Ascending aorta (tissue), 2 donors: ENCODE measurements around the gene ESR1. TPM values are rescaled to one million over a fixed set of nuclear protein-coding genes. Genes with fewer than 3 reads are reported as not detected.

Experiments used
- DNase-seq, 2 donors: peaks; one replicate each; pipeline ENCODE4 v3.0.0-alpha.2; 2019; ENCODE audit warnings: low spot score in 2 of 2
- H3K27ac ChIP-seq, 2 donors: fragments of 200-600 bp; sonication (generic); one replicate each; pipeline ENCODE4 v1.5.1; 2016 to 2017; ENCODE audit warnings: mild to moderate bottlenecking in 1 of 2
- H3K27me3 ChIP-seq: fragments of 200-600 bp; sonication (generic); one replicate; pipeline ENCODE4 v1.5.1; 2017
- H3K36me3 ChIP-seq, 2 donors: fragments of 200-600 bp; sonication (generic); one replicate each; pipeline ENCODE4 v1.5.1; 2016
- H3K4me1 ChIP-seq, 2 donors: fragments of 200-600 bp; sonication (generic); one replicate each; pipeline ENCODE4 v1.5.1; 2016 to 2017; ENCODE audit warnings: mild to moderate bottlenecking in 1 of 2
- H3K4me3 ChIP-seq, 2 donors: fragments of 200-600 bp; sonication (generic); one replicate each; pipeline ENCODE4 v1.5.1; 2016 to 2017; ENCODE audit warnings: mild to moderate bottlenecking in 1 of 2
- H3K9me3 ChIP-seq, 2 donors: fragments of 200-600 bp; sonication (generic); one replicate each; pipeline ENCODE4 v1.5.1; 2016
- intact Hi-C: fragments of 100-400 bp; cut with DNase I; formaldehyde crosslinking; loops from one replicate; pipeline ENCODE4 v1.15.1; 2023
- total RNA-seq: library from RNA; depleted of rRNA; stranded (reverse); fragments of >200 nt; gene quantifications from one replicate; pipeline ENCODE4 v1.1.0, GENCODE V29; 2016
- TF ChIP-seq, protein P1 (sequence below), 3 experiments: fragments of 200-600 bp in 2 of 3; fragments of 450-650 bp in 1 of 3; sonication (generic) in 2 of 3; IDR thresholded peaks; one replicate each; pipeline ENCODE4 v1.5.1; 2016 to 2019; ENCODE audit warnings: antibody characterized with exemption in 3 of 3, mild to moderate bottlenecking in 1 of 3, moderate library complexity in 1 of 3

The ESR1 gene
- total RNA-seq, 1 donor from 2014 or later: 3.0 TPM

DNA sequence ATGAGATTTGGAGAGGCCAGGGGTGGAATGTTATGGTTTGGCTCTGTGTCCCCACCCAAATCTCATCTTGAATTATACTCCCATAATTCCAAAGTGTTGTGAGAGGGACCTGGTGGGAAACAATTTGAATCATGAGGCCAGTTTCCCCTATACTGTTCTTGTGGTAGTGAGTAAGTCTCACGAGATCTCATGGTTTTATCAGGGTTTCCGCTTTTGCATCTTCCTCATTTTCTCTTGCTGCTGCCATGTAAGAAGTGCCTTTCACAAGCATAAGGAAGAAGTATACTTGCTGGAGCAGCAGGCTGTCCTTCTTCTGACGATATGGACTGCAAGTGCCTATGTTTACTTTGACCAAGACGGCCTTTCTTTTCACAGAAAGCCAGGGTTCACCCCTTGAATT, 270.5 kb downstream of the ESR1 start:
- intact Hi-C loops: no loop called here
- no peak overlapping the region for H3K27ac ChIP-seq
- H3K27me3 ChIP-seq: no peaks in the 10 kb centered on the region
- no peaks in the 10 kb centered on the region for H3K36me3 ChIP-seq
- no peak overlapping the region for H3K4me3 ChIP-seq
- no peaks in the 10 kb centered on the region for H3K4me1 ChIP-seq
- TF ChIP-seq, protein P1, sequence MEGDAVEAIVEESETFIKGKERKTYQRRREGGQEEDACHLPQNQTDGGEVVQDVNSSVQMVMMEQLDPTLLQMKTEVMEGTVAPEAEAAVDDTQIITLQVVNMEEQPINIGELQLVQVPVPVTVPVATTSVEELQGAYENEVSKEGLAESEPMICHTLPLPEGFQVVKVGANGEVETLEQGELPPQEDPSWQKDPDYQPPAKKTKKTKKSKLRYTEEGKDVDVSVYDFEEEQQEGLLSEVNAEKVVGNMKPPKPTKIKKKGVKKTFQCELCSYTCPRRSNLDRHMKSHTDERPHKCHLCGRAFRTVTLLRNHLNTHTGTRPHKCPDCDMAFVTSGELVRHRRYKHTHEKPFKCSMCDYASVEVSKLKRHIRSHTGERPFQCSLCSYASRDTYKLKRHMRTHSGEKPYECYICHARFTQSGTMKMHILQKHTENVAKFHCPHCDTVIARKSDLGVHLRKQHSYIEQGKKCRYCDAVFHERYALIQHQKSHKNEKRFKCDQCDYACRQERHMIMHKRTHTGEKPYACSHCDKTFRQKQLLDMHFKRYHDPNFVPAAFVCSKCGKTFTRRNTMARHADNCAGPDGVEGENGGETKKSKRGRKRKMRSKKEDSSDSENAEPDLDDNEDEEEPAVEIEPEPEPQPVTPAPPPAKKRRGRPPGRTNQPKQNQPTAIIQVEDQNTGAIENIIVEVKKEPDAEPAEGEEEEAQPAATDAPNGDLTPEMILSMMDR (IDR thresholded peaks at IDR 0.05): no peak
- DNase-seq: no peak
- peaks cover 11 to 15% of the 10 kb centered on the region in 2 donors for H3K9me3 ChIP-seq

DNA sequence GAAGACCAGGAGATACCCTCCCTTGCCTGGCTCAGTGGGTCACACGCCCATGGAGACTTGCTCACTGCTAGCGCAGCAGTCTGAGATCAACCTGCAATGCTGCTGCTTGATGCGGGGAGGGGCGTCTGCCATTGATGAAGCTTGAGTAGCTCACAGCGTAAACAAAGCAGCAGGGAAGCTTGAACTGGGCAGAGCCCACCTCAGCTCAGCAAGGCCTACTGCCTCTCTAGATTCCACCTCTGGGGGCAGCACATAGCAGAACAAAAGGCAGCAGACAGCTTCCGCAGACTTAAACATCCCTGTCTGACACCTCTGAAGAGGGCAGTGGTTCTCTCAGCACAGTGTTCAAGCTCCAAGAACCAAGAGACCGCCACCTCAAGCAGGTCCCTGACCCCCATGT, 271.3 kb downstream of the ESR1 start:
- H3K4me3 ChIP-seq: no peak overlapping the region

DNA sequence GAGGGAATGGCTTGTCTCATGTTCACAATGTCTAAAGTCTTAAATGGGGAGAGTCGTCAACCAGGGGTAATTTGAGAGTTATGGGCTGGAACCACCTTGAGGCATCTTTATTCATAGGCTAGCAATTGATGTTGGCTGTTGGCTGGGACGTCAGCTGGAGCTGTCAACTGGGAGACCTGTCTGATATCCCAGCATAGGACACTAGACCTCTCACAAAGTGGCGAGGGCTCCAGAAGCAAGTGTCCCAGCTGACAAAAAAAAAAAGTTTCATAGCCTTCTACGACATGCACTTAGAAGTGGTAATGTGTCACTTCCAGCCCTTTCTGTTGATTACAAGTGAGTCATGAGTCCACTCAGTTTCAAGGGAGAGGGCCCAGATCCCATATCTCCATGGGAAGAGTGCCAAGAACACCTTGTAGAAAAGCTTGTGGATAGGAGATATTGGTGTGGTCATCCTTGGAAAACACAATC, 278.0 kb downstream of the ESR1 start:
- intact Hi-C loops: loop anchor here (5.0 kb wide), 1 partner anchor 37 kb away; no protein-coding TSS in a partner anchor
- H3K4me1 ChIP-seq: peaks cover 0 to 3% of the 10 kb centered on the region in 2 donors

More for the DNA sequence above, 271.3 kb downstream of the ESR1 start:
- no peak for DNase-seq
- no peaks in the 10 kb centered on the region for H3K27me3 ChIP-seq
- intact Hi-C loops: no loop called here
- no peaks in the 10 kb centered on the region for H3K4me1 ChIP-seq
- H3K9me3 ChIP-seq: peaks cover 11 to 15% of the 10 kb centered on the region in 2 donors
- TF ChIP-seq, protein P1 (IDR thresholded peaks at IDR 0.05): no peak
- no peak overlapping the region for H3K27ac ChIP-seq
- no peaks in the 10 kb centered on the region for H3K36me3 ChIP-seq

DNA sequence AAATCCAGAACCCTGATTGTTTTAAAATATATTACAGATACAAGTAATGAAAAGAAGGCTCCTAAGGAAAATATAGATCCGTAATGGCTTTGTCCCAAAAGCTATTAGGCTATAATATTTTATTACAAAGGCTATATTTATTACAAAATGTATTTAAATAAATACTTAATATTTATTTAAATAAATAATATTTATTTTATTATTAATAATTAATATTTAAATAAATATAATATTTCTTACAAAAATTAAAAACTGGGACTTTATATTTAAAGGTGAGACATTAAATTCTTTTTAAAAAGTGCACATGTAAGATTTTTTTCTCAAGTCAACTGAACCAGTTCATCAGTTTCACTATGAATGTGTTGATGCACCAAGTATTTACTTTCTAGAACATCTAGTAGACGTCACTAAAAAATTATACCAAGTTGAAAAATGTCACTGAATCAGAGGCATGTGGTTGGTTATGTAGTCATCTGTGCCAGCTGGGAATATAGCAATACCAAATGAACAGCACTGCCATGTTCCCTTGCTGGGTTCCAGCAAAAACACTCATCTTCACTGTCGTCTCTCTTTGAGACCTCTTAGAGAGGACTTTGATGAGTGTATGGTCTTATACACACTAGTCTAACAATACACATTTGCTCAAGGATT, 278.9 kb downstream of the ESR1 start:
- Histone ChIP-seq H3K27me3 (no peaks in the 10 kb centered on the region), H3K9me3 (no peaks in the 10 kb centered on the region), H3K4me3 (no peak overlapping the region), H3K4me1 (peaks cover 0 to 3% of the 10 kb centered on the region in 2 donors), H3K27ac (no peak overlapping the region), H3K36me3 (no peaks in the 10 kb centered on the region)
- no peak for DNase-seq
- TF ChIP-seq, protein P1 (IDR thresholded peaks at IDR 0.05): no peak
- intact Hi-C loops: loop anchor here (5.0 kb wide), 1 partner anchor 36 kb away; no protein-coding TSS in a partner anchor

More for the DNA sequence above, 278.0 kb downstream of the ESR1 start:
- Histone ChIP-seq H3K27ac (no peak overlapping the region), H3K9me3 (no peaks in the 10 kb centered on the region), H3K36me3 (no peaks in the 10 kb centered on the region), H3K4me3 (no peak overlapping the region), H3K27me3 (no peaks in the 10 kb centered on the region)
- TF ChIP-seq, protein P1 (IDR thresholded peaks at IDR 0.05): no peak
- DNase-seq: no peak

DNA sequence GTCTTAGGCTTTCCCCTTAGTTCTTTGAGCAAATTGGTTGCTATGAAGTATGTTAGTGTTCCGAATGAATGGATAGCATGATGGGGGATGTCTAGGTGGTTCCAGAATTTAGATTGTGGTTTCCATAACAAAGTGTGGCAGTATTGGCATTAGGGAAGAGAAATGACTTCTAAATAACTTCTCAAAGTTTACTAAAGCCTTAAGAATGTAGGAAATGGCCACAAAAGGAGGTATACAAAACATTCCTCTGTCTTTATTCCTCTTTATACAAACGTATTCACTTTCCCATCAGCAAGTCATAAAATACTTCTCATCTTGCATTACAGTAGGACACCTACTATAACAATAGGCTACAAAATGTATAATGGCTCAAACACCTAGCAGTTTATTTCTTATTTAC, 279.6 kb downstream of the ESR1 start:
- no peak for DNase-seq
- no peaks in the 10 kb centered on the region for H3K9me3 ChIP-seq
- H3K4me1 ChIP-seq: peaks cover 0 to 7% of the 10 kb centered on the region in 2 donors
- no peaks in the 10 kb centered on the region for H3K36me3 ChIP-seq
- H3K4me3 ChIP-seq: no peak overlapping the region
- intact Hi-C loops: loop anchor here (5.0 kb wide), 1 partner anchor 35 kb away; no protein-coding TSS in a partner anchor
- H3K27me3 ChIP-seq: no peaks in the 10 kb centered on the region
- TF ChIP-seq, protein P1 (IDR thresholded peaks at IDR 0.05): no peak
- H3K27ac ChIP-seq: no peak overlapping the region
